GM21360 (cell line): ENCODE data around the gene KCNK4.

Experiments used
- ATAC-seq: cut with Tn5 transposase; IDR thresholded peaks from one replicate; pipeline ENCODE4 v1.9.1; 2021; ENCODE audit warnings: mild to moderate bottlenecking, moderate library complexity; ENCODE audit not compliant: unreplicated experiment

KCNK4 gene

DNA sequence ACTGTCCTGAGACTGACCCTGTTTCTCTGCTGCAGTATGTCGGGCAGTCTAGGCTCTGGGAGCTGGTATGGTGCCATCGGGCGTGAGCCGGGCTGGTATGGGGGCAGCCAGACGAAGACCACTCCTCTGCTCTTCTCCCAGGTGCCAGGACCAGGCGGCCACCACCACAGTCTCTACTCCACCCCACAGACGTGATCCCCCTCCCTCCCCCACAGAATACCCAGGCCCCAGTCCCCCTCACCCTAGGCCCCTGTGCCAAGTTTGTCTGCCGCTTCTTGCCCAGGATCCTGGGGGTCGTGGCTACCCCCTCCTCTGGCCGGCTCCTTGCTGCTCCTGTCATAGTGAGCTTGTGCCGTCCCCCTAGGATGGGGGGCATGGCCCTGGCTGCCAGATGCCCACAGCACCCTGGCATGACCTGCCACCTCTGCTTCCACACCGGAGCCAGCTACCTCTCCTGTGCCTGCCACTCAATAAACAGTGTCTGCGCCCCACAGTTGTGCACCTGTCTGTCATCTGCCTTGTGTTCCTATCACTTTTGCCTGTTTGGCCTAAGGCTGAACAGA, 2.0 kb upstream of the KCNK4 start:
- no peak for ATAC-seq

DNA sequence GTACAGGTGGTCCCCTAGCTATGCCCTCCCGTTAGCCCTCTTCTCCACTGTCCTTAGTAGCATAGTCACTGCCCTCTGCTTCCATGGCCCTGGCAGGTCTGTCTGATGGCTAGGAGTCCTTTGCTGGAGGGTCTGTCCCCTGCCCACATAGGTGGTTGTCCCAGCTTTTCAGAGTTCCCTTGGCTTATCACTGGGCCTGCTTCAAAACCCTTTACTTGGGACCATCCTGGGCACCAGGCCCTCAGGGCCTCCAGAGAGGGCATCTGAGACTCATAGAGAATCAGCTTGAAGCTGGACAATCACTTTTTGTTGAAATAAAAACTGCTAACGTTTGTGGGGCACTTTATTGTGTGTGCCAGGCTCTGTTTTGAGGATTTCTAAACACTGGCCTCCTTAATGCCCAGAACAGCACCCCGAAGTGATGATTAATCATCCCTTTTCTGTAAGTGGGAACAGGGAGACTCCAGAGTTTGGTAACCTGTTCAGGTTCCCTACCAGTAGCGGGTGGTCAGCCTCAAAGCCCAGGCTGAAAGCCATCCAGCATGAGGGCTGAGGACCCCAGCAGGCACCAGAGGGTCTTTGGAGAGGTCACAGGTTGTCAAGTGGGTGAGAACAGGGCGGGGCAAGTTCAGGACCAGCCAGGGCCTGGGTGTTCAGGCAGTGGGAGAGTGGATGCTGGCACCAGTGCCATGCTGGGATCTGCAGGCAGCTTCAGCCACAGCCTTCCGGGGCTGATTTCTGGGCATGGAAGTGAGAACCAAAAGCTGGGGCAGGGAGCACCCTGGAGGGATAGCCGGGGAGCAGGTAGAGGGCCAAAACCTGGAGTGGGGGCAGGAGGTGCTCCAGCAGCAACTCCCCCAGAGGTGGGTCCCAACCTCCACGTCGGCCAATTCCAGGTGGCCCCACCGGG, 495 bp upstream of the KCNK4 start:
- ATAC-seq, result no peak

DNA sequence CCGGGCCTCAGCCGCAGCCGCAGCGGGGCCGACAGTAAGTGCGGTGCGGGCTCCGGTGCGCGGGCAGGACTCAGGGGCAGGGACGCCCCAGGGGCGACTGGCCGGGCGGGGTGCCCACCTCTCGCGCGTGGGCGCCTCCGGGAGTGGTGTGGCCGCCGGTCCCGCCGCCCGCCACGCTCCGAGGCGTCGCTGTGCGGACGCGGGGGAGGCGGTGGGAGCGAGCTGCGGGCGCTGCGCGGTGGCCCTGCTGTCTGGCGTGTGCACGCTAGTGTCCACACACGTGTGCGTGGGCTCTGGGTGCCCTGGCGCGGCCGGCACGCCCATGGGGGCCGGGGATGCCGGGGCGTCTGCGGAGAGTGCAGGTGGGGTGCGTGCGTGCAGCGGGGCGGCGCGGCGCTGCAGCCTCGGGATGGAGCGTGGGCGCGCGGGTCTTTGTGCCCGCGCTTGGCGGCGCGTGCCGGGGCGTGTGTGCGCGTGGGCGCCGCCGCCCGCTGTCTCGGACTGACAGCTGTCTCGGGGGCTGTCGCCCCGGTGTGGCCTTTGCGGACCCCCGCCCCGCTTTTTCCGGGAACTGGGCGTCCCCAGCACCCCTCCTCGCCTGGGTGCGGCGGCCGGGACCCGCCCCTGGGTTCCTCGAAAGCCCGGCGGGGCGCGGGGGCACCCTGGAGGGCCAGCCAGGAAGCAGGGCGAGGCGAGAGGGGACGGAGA, 804 bp downstream of the KCNK4 start:
- no peak for ATAC-seq

- no peak for ATAC-seq
These were observed 1.6 kb downstream of the KCNK4 start for GRCh38 chr11:64292460-64293254.

GRCh38 chr11:64294774-64295173, 3.7 kb downstream of the KCNK4 start:
- ATAC-seq, result no peak

- ATAC-seq, result no peak
These were observed 4.7 kb downstream of the KCNK4 start for GRCh38 chr11:64295760-64296159.

DNA sequence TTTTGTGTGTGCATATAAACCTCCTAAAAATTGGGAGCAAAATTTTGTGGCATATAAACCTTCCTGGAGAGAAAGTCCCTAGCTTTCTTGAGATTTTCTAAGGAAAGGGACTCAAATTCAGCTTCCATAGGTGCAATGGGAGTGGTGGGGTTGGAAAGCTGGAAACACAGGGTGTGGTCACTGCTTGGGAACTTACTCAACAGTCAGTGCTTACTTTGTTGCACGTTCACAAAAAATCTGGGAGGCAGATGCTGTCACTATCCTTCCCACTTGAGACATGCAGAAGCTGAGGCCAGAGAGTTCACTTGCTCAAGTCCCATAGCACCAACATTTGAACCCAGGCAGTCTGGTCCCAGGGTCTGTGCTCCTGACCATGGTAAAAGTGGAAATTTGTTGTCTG, 5.1 kb downstream of the KCNK4 start:
- ATAC-seq, result no peak

GRCh38 chr11:64296830-64297698, 6.0 kb downstream of the KCNK4 start:
- no peak for ATAC-seq

- ATAC-seq, result no peak
These were observed 6.7 kb downstream of the KCNK4 start for GRCh38 chr11:64297699-64298358.

DNA sequence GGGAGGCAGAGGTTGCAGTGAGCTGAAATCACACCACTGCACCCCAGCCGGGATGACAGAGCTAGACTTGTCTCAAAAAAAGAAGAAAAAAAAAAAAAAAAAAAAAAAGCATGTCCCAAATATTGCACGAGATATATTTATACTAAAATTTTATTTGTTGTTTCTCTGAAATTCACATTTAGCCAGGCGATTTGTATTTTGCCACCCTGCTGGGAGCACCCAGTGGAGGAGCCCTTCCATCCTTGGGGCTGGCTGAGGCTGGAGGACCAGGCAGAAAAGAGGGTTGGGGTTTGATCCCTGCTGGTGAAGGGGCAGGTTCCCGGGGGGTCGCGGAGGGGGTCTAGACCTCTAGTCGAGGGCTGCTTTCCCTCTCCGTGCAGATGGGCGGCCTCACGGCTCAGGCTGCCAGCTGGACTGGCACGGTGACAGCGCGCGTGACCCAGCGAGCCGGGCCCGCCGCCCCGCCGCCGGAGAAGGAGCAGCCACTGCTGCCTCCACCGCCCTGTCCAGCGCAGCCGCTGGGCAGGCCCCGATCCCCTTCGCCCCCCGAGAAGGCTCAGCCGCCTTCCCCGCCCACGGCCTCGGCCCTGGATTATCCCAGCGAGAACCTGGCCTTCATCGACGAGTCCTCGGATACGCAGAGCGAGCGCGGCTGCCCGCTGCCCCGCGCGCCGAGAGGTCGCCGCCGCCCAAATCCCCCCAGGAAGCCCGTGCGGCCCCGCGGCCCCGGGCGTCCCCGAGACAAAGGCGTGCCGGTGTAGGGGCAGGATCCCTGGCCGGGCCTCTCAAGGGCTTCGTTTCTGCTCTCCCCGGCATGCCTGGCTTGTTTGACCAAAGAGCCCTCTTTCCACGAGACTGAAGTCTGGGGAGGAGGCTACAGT, 8.1 kb downstream of the KCNK4 start:
- ATAC-seq, result no peak

DNA sequence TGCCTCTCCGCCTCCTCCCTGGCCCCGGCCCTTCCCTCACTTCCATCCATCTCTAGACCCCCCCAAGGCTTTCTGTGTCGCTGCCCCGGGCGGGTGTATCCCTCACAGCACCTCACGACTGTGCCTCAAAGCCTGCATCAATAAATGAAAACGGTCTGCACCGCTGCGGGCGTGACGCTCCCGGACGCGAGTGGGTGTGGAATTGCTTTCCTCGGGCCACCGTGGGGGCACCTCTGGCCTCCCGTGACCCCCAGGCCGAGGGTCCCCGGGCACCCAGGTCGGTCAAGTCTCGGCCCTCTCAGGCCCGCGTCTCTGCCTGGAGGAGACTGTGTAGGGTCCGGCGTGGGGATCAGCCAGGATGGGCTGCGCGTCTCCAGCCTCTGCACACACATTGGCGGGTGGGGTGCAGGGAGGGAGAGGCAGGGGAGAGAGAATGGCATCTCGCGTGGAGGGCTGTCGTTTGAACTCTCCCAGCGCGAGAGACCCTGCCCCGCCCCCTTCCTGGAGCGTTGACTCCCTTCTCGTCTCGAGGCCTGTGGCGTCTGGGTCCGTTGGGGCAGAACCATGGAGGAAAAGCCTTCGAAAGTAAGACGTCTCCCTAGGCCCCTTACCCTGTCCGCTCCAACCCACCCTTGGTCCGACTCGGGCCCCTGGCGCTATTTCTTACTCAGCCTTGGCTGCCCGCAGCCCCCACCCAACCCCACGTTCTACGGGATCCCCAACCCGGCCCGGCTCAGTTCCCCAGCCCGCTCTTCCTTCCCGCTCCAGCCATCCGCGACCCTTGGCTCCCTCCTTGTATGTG, 8.9 kb downstream of the KCNK4 start, which contains the start of gene CATSPERZ:
Gene CATSPERZ (plus strand): TSS at position 512 of the 802 bp plus-strand sequence. CDS start 53 bp downstream, at position 565.
- ATAC-seq, result no peak

GRCh38 chr11:64303109-64304031, 12.3 kb downstream of the KCNK4 start:
- ATAC-seq, result no peak

DNA sequence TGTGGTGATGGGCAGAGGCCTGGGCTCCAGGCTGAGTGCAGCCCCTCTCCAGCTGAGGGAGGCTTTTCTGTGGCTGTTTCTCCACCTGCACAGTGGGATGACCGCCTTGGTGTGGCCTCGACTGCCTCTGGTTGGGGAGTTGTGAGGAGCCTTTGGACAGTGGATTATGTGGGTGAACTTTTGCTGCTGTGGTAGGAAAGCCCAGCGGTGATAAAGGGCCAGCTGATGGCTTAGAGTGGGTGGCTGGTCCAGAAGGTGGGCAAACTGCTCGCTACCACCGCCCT, 12.9 kb downstream of the KCNK4 start:
- no peak for ATAC-seq

- peak; percentile 14 for ATAC-seq
These were observed 13.4 kb downstream of the KCNK4 start for GRCh38 chr11:64304316-64305072.

DNA sequence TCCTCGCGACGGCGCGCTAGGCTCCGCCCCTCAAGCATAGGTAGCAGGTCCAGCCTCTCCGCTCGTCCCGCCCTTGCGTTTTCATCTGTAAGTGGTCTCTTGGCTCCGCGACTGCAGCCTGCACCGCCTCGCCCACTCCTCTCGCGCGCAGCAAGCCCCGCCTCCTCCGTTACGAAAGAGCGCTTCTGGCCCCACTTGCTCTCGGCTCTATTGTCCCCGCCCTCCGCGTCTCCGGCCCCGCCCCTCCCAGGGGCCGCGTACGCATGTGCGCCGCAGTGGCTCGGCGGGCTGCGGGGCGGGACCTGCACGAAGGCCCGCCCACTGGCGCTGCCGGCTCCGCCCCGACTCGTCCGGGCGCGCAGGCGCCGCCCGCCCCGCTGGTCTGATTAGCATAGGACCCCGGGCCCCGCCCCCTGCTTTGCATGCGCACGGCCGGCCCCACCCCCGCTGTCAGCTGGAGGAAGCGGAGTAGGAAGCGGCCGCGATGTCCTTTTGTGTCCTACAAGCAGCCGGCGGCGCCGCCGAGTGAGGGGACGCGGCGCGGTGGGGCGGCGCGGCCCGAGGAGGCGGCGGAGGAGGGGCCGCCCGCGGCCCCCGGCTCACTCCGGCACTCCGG, 14.1 kb downstream of the KCNK4 start, which contains the start of gene ESRRA:
Gene ESRRA (plus strand): TSS at position 450 of the 616 bp plus-strand sequence. CDS start 1,656 bp downstream, outside the sequence.
- peak; percentile 61 for ATAC-seq
